HG03139 (cell line): ENCODE results near the gene PRDM15.
A peak's percentile ranks its signal among the peaks of the same experiment; 100 is the strongest.

Experiments used
- ATAC-seq: cut with Tn5 transposase; IDR thresholded peaks from one replicate; pipeline ENCODE4 v1.9.1; 2021; ENCODE audit not compliant: unreplicated experiment

The PRDM15 gene

GRCh38 chr21:41886328-41886727 is 7.2 kb upstream of the PRDM15 start:
- ATAC-seq: no peak

DNA sequence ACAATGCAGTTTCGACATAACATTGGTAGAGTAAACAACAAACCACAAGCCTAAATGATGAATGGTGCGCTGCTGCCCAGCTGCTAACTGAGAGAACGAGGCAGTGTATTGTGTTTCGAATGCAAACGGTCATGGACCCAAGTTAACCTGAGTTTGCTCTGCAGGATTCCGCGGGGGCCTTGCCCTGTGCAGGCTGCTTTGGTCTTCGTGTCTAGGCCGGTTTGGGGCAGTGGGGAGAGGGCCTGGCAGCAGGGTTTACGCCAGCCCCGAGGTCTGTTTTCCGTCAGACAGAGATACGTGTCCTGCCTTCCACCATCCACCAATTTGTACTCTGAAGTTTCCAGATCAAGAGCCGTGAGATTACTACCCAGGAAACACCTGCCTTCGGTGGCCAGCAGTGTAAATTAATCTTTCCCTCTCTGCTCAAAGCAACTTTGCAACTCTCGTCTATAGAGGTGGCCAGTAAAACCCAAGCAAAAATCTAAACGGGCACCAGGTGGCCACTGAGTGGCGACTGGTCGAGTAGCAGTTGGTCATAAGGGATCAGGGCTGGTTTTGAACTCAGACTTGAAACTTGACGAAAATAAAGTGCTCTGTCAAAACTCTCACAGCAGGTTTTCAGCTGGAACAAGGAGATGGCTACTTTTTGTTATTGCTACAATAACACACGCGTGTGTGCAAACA is 6.3 kb upstream of the PRDM15 start:
- no peak for ATAC-seq

DNA sequence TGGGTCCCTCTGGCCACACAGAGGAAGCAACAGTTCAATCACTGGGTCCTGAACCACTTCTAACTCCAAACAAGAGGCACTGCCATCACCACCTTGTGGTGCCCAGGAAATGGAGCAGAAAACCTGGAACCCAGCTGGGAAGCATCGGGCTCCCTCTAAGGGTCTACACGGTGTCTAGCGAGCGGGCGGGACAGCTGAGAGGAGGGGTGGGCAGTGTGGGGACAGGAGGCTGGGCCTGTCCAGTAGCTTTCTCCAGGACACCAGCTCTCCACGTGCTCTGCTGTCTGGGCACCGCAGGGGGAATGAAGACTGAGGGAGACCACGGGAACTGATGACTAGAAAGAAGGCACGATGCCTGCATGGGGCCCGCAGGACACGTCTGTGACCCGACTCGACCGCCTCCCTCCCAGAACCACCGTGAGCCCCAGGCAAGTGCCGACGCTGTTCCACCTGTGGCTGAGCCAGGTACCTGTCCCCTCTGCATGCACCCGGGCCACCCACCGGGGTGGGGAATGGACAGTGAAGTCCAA is 5.4 kb upstream of the PRDM15 start:
- no peak for ATAC-seq

GRCh38 chr21:41883582-41883981 is 4.4 kb upstream of the PRDM15 start:
- no peak for ATAC-seq

- ATAC-seq: no peak
Measured at GRCh38 chr21:41881051-41881450, 1.9 kb upstream of the PRDM15 start.

DNA sequence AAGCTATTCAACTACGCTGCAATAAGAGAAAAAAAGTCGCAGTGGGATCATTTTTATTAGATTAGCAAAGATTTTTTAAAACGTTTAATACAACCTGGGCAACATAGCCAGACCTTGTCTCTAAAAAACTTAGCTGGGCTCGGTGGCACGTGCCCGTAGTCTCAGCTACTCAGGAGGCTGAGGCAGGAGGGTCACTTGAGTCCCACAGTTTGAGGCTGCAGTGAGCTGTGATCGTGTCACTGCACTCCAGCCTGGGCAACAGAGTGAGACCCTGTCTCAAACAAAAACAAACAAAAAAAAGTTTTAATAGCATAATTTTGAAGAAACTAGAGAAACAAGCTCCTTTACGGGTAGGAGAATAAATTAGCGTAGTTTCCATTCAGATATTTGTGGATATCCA is 1.0 kb upstream of the PRDM15 start:
- ATAC-seq: no peak

GRCh38 chr21:41878831-41879189 is 334 bp downstream of the PRDM15 start:
- ATAC-seq: peak; percentile 51

- ATAC-seq: peak; percentile 25
Measured at GRCh38 chr21:41877901-41878830, 978 bp downstream of the PRDM15 start.

DNA sequence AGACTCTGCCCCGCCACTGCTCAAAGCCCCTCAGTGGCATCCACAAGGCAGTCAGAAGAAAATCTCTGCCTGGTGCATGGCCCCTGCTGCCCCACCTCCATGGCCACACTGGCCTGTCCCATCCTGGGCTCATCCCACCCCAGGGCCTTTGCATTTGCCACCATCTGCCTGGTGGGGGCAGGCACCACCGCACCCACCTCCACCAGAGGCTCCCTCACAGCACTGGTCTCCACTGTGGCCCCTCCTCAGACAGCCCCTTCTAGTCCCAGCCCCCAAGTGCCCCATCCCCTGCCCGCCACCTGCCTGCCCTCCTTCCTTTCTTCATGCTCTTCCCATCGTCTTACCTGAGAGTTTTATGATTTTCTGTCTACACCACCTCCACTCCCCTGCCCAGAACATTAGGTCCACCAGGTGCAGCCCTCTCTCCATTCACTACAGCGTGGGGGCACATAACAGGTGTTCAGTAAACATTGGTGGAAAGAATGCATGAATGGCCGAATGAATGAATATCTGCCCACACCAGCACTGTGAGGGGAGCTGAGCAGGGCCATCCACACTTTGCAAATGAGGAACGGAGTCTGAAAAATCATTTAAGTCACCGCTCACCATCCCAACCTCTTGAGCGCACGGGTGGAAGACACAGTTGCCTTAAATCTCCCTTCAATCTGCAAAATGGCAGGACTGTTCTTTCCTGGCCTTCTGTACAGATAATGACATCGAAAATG is 2.1 kb downstream of the PRDM15 start:
- no peak for ATAC-seq

DNA sequence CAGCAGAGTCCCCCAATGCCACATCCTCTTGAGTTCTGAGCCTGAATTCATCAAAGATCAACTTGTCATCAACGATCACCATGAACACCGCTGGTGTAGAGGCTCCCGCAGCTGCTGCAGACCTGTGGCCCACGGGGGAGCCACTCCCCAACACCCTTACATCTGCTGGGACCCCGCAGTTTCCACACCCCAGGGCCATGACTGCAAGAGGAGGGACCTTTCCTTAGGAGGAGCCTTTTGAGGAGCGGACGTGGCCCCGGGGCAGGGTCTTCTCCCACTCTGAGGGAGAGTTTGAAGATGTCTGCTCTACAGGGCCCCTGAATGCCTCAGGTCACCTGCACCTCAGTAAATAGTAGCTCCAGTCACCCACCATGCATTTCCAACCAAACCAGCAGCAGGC is 2.7 kb downstream of the PRDM15 start:
- ATAC-seq: no peak

GRCh38 chr21:41875086-41875485 is 4.1 kb downstream of the PRDM15 start:
- no peak for ATAC-seq

GRCh38 chr21:41874611-41875010 is 4.5 kb downstream of the PRDM15 start:
- ATAC-seq: no peak

- ATAC-seq: no peak
Measured at GRCh38 chr21:41873426-41873825, 5.7 kb downstream of the PRDM15 start.

GRCh38 chr21:41873005-41873404 is 6.1 kb downstream of the PRDM15 start:
- no peak for ATAC-seq

- no peak for ATAC-seq
Measured at GRCh38 chr21:41871293-41872030, 7.7 kb downstream of the PRDM15 start.

DNA sequence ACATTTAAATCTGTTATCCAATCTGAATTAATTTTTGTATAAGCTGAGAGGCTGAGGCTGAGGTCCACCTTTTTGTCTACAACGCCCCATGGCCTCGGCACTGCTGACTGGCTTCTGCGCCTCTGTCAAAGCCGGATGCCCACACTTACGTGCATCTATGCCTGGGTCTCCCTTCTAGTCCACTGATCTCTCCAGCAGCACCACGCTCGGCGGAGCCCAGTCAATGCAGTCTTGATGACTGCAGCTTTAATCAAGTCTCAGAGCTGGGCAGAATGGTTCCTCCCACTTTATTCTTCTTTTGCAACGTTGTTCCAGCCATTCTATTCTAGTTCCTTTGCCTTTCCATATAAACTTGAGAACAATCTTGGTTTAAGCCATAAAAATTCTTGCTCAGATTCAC is 9.4 kb downstream of the PRDM15 start:
- no peak for ATAC-seq

GRCh38 chr21:41868062-41868710 is 11.0 kb downstream of the PRDM15 start:
- ATAC-seq: peak; percentile 52

DNA sequence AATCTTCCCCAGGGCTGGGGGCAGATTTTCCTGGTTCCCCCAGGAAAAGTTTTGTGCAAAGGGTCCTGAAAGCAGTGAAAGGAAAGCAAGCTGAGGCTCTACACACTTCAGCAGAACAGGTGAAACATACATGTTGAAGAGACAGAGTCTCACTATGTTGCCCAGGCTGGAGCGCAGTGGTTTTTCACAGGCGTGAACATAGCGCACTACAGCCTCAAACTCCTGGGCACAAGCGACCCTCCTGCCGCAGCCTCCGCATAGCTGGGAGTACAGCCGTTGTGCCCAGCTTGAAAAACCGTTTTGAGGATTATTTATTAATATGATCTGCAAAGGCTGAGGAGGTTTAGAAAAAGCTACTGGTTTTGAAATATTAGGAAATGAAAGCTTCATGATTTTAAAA is 11.8 kb downstream of the PRDM15 start:
- no peak for ATAC-seq

DNA sequence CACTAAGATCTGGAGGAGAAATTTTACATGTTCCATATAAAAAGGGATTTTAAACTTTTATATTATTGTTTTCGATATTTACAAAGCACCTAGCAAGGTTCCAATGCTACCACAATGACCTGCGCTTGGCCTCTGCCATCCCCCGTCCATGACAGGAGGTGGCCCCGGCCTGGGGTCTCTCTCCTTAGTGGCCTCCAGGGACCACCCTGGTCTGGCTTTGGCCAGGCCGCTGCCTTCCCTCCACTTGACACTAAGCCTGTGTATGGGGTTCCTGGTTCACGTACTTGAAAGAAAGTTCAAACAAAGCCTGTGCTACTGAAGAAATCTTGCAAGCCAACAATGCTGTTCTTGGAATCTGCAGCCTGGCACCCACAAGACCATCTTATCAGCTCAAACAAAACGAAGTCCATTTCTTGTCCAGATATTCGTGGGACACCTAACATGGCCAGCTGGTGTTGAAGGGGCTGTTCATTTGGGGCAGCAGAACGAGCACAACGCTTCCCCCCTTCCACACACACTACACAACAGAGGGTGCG is 12.8 kb downstream of the PRDM15 start:
- no peak for ATAC-seq
